GM19351 (cell line): ENCODE data around the gene UROC1.

Source experiments
- ATAC-seq: cut with Tn5 transposase; IDR thresholded peaks from one replicate; pipeline ENCODE4 v1.9.1; 2021; ENCODE audit warnings: mild to moderate bottlenecking, moderate library complexity; ENCODE audit not compliant: unreplicated experiment

Gene UROC1

GRCh38 chr3:126517291-126517951 is at the start of gene UROC1:
Gene UROC1 (minus strand): TSS chr3:126517773. CDS start chr3:126517719, 54 bp downstream.
- no peak for ATAC-seq

GRCh38 chr3:126562737-126563276 is 45.2 kb upstream of the UROC1 start:
- no peak for ATAC-seq

DNA sequence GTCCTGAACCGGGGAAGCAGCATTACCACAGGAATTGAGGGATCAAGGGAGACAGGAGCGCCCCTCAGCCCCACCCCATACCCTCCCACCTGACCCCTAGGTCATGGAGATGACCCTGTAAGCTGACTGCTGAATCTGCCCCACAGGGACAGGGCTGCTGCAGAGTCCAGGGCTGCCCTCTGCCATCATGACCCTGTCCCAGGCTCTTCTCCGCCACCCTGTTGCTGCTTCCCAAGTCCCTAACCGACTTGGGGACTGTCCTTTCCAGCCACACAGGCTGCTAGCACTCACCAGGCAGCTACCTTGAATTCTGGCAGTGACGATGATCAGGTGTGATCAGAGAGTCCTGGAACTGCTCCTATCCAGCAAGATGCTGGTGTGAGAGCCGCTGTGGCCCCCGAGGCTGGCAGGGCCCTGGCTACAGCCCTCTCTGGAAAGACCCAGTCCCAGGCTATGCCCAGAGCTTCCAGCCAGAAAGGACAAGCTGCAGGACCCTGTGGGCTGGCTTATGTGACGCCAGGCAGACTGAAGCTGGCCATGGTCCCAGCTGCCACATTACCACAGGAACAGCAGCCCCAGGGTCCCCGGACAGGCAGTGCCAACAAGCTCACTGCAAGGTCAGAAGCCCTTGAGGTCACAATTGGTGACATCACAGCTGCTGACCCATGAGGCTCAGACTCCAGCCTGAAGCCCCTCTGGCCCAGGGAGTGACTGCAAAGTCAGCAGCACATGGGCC is 40.9 kb upstream of the UROC1 start, which contains the start of gene C3orf22:
Gene C3orf22 (minus strand): TSS at position 597 of the 736 bp plus-strand sequence. CDS start 5,542 bp downstream, outside the sequence.
- ATAC-seq, result no peak

DNA sequence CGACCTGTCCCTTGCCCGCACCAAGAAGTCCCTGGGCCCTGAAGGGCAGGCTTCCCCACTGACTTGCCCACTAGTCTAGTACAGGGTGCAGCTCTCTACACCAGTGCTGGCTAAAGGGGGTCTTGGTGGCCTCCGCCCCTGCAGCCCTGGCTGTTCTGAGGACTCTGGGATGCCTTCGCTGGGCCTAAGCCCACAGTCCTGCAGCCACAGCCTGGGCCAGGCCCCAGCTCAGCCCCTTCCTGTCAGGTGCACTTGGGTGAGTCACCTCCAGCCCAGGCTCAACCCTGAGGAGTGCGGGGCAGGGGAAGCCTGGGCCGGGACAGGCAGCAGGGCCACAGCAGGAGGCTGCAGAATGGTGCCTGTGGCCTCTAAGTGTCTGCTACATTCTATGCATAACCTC is 40.2 kb upstream of the UROC1 start:
- no peak for ATAC-seq

GRCh38 chr3:126557415-126557745 is 39.8 kb upstream of the UROC1 start:
- ATAC-seq, result no peak

GRCh38 chr3:126556637-126557414 is 39.3 kb upstream of the UROC1 start:
- ATAC-seq, result no peak

DNA sequence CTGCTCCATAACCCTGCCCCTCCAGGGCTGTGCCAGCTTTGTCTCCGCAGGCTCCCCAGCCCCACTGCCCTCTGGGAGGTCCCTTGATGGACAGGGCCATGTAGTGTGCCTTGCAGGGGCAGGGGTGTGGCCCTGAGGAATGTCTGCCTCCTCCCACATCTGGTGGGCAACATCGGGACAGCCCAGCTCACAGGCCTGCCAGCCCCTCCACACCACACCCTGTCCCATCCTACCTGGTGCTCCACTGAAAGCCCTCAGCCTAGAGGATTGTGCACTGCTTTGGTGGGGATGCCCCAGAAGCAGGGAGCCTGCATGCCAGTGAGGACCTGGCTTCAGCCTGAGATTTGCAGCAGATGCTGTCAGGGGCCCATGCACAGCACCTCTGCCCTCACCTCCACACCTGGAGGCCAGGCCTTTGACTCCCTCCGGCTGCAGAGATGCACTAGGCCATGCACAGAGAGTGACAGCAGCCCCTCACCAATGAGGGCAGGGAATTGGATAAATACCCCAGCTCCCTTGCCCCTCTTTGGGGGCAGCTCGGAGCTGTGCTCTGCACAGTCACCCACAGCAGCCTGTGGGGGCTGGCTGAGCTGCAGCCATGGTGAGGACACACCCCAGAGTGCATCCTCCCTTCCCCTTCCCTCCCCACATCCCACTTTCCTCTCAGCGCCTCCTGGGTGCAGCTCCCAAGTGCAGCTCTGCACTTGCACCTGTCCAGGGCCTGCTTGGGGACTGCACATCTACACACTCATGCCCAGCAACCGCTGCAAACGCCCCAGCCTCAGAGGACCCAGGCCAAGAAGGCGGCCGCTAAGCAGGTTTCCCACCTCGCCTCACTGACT is 38.4 kb upstream of the UROC1 start:
- ATAC-seq, result no peak

DNA sequence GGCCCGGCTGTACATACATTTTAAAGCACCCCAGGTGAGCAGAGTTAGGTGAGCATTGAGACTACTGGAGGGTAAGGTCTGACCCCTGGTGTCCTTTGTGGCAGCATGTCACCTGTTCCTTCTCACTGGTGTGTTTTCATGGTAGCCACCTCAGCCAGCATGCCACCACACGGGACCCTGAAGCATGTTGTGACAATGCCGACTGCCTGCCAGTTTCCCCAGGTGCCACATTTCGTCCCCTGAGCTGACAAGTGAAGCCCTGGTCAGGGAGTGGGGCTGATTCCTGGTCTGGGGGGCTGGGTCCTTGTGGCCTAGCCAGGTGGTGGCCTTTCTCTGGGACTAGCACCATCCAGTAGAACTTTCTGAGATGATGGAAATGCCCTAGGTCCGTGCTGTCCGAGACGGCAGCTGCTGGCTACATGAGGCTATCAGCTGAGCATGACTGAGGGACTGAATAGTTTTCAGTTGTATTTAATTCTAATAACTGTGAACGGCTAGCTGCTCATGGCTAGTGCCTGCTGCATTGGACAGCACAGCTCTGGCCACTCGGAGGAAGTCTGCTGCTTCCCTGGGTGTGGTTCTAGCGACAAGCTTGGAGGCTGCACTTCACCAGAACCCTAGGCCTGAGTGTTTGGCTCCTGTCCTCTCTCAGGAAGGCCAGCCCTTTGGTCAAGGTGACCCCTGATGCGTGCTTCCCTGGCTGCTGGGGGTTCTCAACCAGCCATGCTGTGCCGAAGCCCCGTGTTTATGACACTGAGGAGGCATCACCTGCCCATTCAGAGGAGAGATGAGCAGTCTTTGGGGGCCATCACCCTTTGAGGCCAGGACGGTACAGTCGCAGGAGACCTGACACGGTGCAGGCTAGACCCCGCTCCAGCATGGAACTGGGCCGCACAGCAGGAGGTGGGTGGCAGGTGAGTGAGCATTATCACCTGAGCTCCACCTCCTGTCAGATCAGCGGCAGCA is 37.3 kb upstream of the UROC1 start:
- no peak for ATAC-seq

DNA sequence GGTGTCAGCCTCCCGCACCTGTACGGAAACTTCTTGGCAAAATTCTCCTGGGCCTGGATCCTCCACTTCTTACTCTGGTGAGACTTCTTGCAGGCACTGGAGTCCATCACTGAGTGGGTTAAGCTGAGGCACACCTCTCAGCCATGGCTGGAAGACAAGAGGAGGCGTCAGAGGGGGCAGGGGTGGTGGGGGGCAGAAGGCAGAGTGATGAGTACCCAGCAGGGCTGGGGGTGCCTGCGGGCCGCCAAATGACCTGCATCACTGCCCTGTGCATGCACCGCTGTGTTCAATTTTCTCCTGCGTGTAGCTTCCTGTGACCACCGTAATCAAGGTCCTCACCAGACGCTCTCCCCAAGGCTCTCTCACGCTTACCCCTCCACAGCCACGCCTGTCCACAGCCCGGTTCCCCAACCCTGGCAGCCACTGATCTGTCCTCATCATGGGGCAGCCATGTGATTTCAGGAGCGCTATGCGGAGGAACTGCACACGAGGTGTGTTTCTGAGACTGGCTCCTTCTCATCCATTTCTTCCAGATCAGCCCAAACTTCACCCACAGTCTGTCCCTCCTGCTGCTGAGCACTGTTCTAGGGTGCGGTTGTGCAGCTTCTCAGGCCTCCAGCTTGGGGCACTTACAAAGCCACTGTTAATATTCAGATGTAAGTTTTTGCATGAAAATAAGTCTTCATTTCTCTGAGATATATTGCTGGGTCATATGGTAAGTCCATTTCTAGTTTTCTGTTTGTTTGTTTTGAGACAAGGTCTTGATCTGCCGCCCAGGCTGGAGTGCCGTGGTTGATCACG is 35.9 kb upstream of the UROC1 start:
- no peak for ATAC-seq

- no peak for ATAC-seq
Observed at GRCh38 chr3:126552688-126553283, 35.2 kb upstream of the UROC1 start.

- no peak for ATAC-seq
Observed at GRCh38 chr3:126551839-126552687, 34.5 kb upstream of the UROC1 start.

- ATAC-seq, result no peak
Observed at GRCh38 chr3:126551121-126551838, 33.7 kb upstream of the UROC1 start.

DNA sequence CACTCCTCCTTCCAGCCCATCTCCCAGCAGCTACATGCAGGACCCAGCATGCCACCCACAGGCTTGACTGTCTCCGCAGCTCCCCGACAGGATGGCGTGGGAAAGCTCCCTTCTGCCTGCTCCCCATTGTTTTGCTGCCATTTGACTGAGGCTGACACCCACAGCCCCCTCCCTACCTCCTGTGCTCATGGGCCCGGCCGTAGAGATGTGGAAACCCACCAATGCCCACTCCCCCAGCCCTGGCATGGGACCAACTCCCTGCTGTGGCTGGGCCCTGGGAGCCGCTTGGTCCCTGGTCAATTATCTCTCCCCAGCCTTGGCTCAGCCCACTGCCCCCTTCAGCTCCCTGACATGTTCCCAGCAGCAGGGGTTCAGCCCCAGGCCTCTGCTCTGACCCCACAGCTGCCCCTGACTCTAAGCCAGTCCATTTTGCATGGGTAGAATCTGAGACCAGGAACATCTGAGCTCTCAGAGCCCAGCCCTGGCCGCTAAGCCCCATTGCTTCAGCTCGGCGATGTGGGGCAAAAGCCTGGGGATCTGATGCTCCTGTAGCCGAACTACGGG is 33.0 kb upstream of the UROC1 start:
- no peak for ATAC-seq

- no peak for ATAC-seq
Observed at GRCh38 chr3:126549861-126550487, 32.4 kb upstream of the UROC1 start.

DNA sequence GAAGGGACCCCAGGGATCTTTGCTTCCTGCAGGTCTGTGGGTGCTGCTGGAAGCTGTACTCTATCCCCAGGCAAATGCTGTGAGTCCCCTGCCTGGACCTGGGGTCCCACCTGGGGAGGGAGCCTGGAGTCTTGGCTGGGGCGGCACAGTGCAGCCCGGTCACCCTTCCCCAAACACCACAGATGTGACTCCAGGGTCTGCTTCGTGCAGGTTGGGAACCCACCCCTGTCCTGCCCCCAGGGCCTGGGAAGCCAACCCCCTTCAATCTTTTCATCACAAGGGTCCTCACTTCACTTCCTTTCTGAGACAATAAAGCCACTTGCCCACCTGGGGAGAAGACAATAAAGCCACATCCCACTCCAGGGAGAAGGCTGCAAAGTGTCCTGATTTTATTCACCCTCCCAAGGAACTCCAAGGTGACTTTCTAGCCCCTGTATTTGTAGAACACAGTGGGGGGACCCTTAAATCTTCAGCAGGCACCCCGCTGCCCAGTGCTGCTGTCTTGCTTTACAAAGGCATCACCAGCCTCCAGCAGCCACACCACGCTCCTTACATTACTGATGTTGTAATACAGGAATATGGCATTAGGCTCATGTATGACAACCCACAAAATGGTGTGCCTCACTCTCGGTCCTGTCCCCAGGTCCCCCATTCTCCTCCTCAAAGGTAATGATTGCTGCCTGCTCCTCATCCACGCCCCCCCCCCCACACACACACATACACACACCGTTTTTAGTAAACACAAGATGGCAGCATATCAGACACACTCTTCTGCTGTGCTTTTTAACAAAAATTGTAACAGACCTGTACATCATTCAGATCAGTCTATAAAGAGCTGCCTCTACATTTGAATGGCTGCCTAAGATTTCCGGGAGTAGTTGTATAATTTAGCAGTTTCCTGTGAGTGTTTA is 31.2 kb upstream of the UROC1 start:
- ATAC-seq, result no peak
